GM12878 (cell line): ENCODE data around the gene TMOD2. TPM values are rescaled to one million over a fixed set of nuclear protein-coding genes. Genes with fewer than 3 reads are reported as not detected.

Experiments used
- ATAC-seq: fragments of 200-7000 bp; cut with Tn5 transposase; 3 replicates; pipeline ENCODE4 v1.9.1; 2020; ENCODE audit warnings: mild to moderate bottlenecking, moderate library complexity
- BruUV-seq: library from RNA; stranded (reverse); fragments of 400-500 nt; replicated peaks from 2 replicates; lab custom pipeline; 2021; lab: Mats Ljungman, UMichigan
- CTCF ChIA-PET: fragments of 300-600 bp; sonication (Branson Sonifier 250); formaldehyde crosslinking; extraction: SDS; loops from one replicate; lab custom pipeline; 2021; ENCODE audit warnings: inconsistent platforms; lab: Yijun Ruan, JAX
- POLR2A ChIA-PET: fragments of 350-600 bp; formaldehyde crosslinking; extraction: SDS; loops from one replicate; lab custom pipeline; 2021; ENCODE audit warnings: inconsistent platforms; lab: Charles Lee
- RAD21 ChIA-PET: fragments of 300-600 bp; sonication (Branson Sonifier 250); formaldehyde crosslinking; loops from one replicate; lab custom pipeline; 2023; ENCODE audit warnings: antibody characterized with exemption; ENCODE audit not compliant: unreplicated experiment; lab: Charles Lee
- SMC1A ChIA-PET: fragments of 300-600 bp; sonication (Branson Sonifier 250); formaldehyde crosslinking; loops from one replicate; lab custom pipeline; 2023; ENCODE audit not compliant: unreplicated experiment, uncharacterized antibody; lab: Charles Lee
- DNase-seq: peaks from one replicate; pipeline ENCODE4 v3.0.0-alpha.2; 2011; ENCODE audit warnings: low read depth, low spot score
- FAIRE-seq: peaks from 3 replicates; lab custom pipeline; 2011; peaks lifted over from hg19 to GRCh38; lab: Jason Lieb, UNC
- H2AFZ ChIP-seq: 2 replicates; pipeline ENCODE4 v1.6.0; 2011; ENCODE audit warnings: low read depth, low read length, control low read depth; ENCODE audit not compliant: control insufficient read depth
- H3K27ac ChIP-seq: 2 replicates; pipeline ENCODE4 v1.5.1; 2011; ENCODE audit warnings: control low read depth; ENCODE audit not compliant: control insufficient read depth, insufficient read depth
- H3K27me3 ChIP-seq, 2 experiments: replicated peaks in 1 of 2; 2 replicates each; pipeline versions ENCODE4 v1.6.0 to v1.6.1; 2011; ENCODE audit warnings: low read length in 1 of 2; ENCODE audit not compliant: control insufficient read depth in 2 of 2, insufficient read depth in 2 of 2
- H3K36me3 ChIP-seq, 2 experiments: 2 replicates each; pipeline ENCODE4 v1.5.1; 2011; ENCODE audit warnings: low read length in 1 of 2; ENCODE audit not compliant: control insufficient read depth in 2 of 2, insufficient read depth in 2 of 2
- H3K4me1 ChIP-seq: 2 replicates; pipeline ENCODE4 v1.6.1; 2011; ENCODE audit warnings: mild to moderate bottlenecking, low read length, moderate library complexity, mixed read lengths; ENCODE audit not compliant: control insufficient read depth, insufficient read depth
- H3K4me2 ChIP-seq: 2 replicates; pipeline ENCODE4 v1.6.0; 2011; ENCODE audit warnings: control low read depth; ENCODE audit not compliant: control insufficient read depth, insufficient read depth
- H3K4me3 ChIP-seq: fragments of 200-600 bp; sonication (generic); 2 replicates; pipeline ENCODE4 v1.5.1; 2016
- H3K79me2 ChIP-seq: 2 replicates; pipeline ENCODE4 v1.6.0; 2011; ENCODE audit warnings: low read length; ENCODE audit not compliant: control insufficient read depth, insufficient read depth
- H3K9ac ChIP-seq: 2 replicates; pipeline ENCODE4 v1.8.0; 2011; ENCODE audit warnings: low read length, control low read depth, mixed read lengths; ENCODE audit not compliant: control insufficient read depth, insufficient read depth
- H3K9me3 ChIP-seq: replicated peaks from 3 replicates; pipeline ENCODE4 v1.5.1; 2011; ENCODE audit warnings: mild to moderate bottlenecking, low read length; ENCODE audit not compliant: control insufficient read depth, insufficient read depth
- H4K20me1 ChIP-seq: 2 replicates; pipeline ENCODE4 v1.6.0; 2011; ENCODE audit not compliant: control insufficient read depth, insufficient read depth
- ESRRA ChIP-seq: IDR thresholded peaks from 2 replicates; pipeline ENCODE4 v1.6.1; 2012; ENCODE audit warnings: mild to moderate bottlenecking, low read length, improper control_type of control experiment
- HCFC1 ChIP-seq: fragments of 150-350 bp; IDR thresholded peaks from 2 replicates; pipeline ENCODE4 v1.6.1; 2014; ENCODE audit warnings: low read length
- IKZF1 ChIP-seq: fragments of 450-650 bp; conservative IDR thresholded peaks from 2 replicates; pipeline ENCODE4 v1.6.1; 2017; ENCODE audit warnings: antibody characterized with exemption, mild to moderate bottlenecking
- NR2C2 ChIP-seq: IDR thresholded peaks from 2 replicates; pipeline ENCODE4 v1.6.1; 2011; ENCODE audit warnings: borderline replicate concordance, low read depth; ENCODE audit not compliant: control insufficient read depth, insufficient read length
- PRDM15 ChIP-seq: fragments of 450-650 bp; formaldehyde crosslinking; IDR thresholded peaks from 2 replicates; pipeline ENCODE4 v1.4.0; 2020; ENCODE audit warnings: mild to moderate bottlenecking, moderate library complexity
- RUNX3 ChIP-seq: IDR thresholded peaks from 2 replicates; pipeline ENCODE4 v1.6.1; 2012; ENCODE audit warnings: low read length, inconsistent platforms
- SIX5 ChIP-seq: IDR thresholded peaks from 2 replicates; pipeline ENCODE4 v1.6.1; 2011; ENCODE audit warnings: mild to moderate bottlenecking, low read depth, low read length, moderate library complexity; ENCODE audit not compliant: severe bottlenecking
- SP1 ChIP-seq: IDR thresholded peaks from one replicate; pipeline ENCODE4 v1.6.1; 2011; ENCODE audit warnings: low read depth, low read length
- SREBF1 ChIP-seq: IDR thresholded peaks from 2 replicates; pipeline ENCODE4 v1.6.1; 2012; ENCODE audit warnings: mild to moderate bottlenecking, low read length
- SUZ12 ChIP-seq: fragments of 200-600 bp; sonication (generic); IDR thresholded peaks from one replicate; pipeline ENCODE4 v1.6.1; 2018; ENCODE audit warnings: antibody characterized with exemption, mild to moderate bottlenecking; ENCODE audit not compliant: unreplicated experiment
- ZNF592 ChIP-seq: fragments of 450-650 bp; IDR thresholded peaks from 2 replicates; pipeline ENCODE4 v1.6.1; 2017; ENCODE audit warnings: mild to moderate bottlenecking, moderate library complexity
- WGBS: methylation state at CpG from one replicate; pipeline ENCODE4 v1.1.6; 2016; ENCODE audit warnings: low lambda C conversion rate; ENCODE audit not compliant: insufficient replicate concordance, insufficient coverage; ENCODE audit errors: missing lambda C conversion rate; 5-methylcytosine and 5-hydroxymethylcytosine counted together
- in situ Hi-C: fragments of 300-500 bp; cut with MboI; formaldehyde crosslinking; loops from 9 replicates; pipeline ENCODE4 v1.14.3; 2018; ENCODE audit warnings: mixed read lengths
- intact Hi-C: fragments of 100-400 bp; cut with micrococcal nuclease; formaldehyde crosslinking; loops from one replicate; pipeline ENCODE4 v1.14.2; 2022; ENCODE audit not compliant: unreplicated experiment
- polyA plus RNA-seq, 11 experiments: library from polyadenylated mRNA; depleted of rRNA in 4 of 11; unstranded in 6 of 11; stranded (reverse) in 5 of 11; fragments of >200 nt; fragmentation: Nextera tagmentation in 4 of 11; fragmentation: Illumina TruSeq in 1 of 11; extraction: Ambion mirVana in 4 of 11; extraction: Trizol in 1 of 11; gene quantifications; 1 replicate in 1 of 11; 2 replicates in 10 of 11; pipeline versions ENCODE4 v1.2.1 to v1.2.3, GENCODE V29; 2011 to 2016; ENCODE audit warnings: inconsistent platforms in 2 of 11, missing spikeins in 2 of 11, low read depth in 1 of 11
- total RNA-seq, 4 experiments: library from RNA; depleted of rRNA in 3 of 4; stranded (reverse); fragments of >200 nt in 3 of 4; fragmentation: Illumina TruSeq in 1 of 4; extraction: Trizol in 1 of 4; gene quantifications; 2 replicates each; pipeline versions ENCODE4 v1.2.1 to v1.2.3, GENCODE V29; 2013 to 2021
- TF ChIP-seq, protein P1 (sequence below): fragments of 450-650 bp; IDR thresholded peaks from 2 replicates; pipeline ENCODE4 v1.6.1; 2016; ENCODE audit warnings: mild to moderate bottlenecking, moderate library complexity, borderline replicate concordance

TMOD2 gene
- total and polyA plus RNA-seq, 10 of the 15 experiments (the other 5 are each of a cell fraction or from before 2014, with no cell fraction given), result 0.61 to 15.2 (median 6.3) TPM

DNA sequence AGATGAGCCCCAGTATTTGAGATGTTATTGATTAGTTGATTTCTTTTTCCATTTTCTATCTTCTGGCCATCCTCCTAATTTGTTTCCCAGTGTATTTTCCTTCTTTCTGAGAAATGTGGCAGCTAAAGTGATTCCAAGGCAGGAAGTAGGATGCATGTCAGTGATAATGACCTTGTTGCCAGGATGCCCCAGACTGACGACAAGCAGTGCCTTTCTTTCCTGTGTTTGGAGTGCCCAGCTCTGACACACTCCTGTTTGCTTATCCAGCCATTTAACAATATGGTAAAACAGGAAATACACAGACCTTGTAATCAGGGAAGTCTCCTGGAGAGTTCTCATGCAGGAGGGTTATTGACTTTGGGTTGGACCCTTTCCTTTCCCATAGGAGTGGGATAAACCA, 20.4 kb downstream of the TMOD2 start:
- no peak overlapping the region for H3K4me2 ChIP-seq
- H3K9me3 ChIP-seq, result no peaks in the 10 kb centered on the region
- H3K27ac ChIP-seq, result no peak overlapping the region
- in situ Hi-C loops (loop anchor here (5.0 kb wide), 1 partner anchor 129 kb away; no protein-coding TSS in a partner anchor), intact Hi-C loops (no loop called here)
- ChIA-PET POLR2A (no interaction called here), SMC1A (interaction anchor here (1.2 to 1.6 kb wide), 2 partner anchors 38 to 122 kb away, joined by 3 to 9 read pairs; no protein-coding TSS in a partner anchor), CTCF (interaction anchor here (1.3 to 6.6 kb wide), 3 partner anchors 11 to 123 kb away, joined by 3 to 314 read pairs (median 6); no protein-coding TSS in a partner anchor), RAD21 (interaction anchor here (1.0 to 8.8 kb wide), 2 partner anchors 35 to 122 kb away, joined by 3 to 232 read pairs; no protein-coding TSS in a partner anchor)
- no peaks in the 10 kb centered on the region for H4K20me1 ChIP-seq
- no peak overlapping the region for H3K4me3 ChIP-seq
- no peaks in the 10 kb centered on the region for H3K79me2 ChIP-seq
- ATAC-seq (no peak), FAIRE-seq (no peak), DNase-seq (no peak)
- H3K9ac ChIP-seq, result no peak overlapping the region
- no peak overlapping the region for H2AFZ ChIP-seq
- no peaks in the 10 kb centered on the region for H3K27me3 ChIP-seq
- no TSS peak for BruUV-seq
- 47% methylated on average over 1 of the region's 1 CpG for WGBS
- no peaks in the 10 kb centered on the region for H3K36me3 ChIP-seq
- no peaks in the 10 kb centered on the region for H3K4me1 ChIP-seq
- TF ChIP-seq IKZF1 (no peak), PRDM15 (no peak), SIX5 (no peak), HCFC1 (no peak), RUNX3 (no peak), ZNF592 (no peak), NR2C2 (no peak), SREBF1 (no peak), SUZ12 (no peak), SP1 (no peak), ESRRA (no peak)
- TF ChIP-seq, protein P1, sequence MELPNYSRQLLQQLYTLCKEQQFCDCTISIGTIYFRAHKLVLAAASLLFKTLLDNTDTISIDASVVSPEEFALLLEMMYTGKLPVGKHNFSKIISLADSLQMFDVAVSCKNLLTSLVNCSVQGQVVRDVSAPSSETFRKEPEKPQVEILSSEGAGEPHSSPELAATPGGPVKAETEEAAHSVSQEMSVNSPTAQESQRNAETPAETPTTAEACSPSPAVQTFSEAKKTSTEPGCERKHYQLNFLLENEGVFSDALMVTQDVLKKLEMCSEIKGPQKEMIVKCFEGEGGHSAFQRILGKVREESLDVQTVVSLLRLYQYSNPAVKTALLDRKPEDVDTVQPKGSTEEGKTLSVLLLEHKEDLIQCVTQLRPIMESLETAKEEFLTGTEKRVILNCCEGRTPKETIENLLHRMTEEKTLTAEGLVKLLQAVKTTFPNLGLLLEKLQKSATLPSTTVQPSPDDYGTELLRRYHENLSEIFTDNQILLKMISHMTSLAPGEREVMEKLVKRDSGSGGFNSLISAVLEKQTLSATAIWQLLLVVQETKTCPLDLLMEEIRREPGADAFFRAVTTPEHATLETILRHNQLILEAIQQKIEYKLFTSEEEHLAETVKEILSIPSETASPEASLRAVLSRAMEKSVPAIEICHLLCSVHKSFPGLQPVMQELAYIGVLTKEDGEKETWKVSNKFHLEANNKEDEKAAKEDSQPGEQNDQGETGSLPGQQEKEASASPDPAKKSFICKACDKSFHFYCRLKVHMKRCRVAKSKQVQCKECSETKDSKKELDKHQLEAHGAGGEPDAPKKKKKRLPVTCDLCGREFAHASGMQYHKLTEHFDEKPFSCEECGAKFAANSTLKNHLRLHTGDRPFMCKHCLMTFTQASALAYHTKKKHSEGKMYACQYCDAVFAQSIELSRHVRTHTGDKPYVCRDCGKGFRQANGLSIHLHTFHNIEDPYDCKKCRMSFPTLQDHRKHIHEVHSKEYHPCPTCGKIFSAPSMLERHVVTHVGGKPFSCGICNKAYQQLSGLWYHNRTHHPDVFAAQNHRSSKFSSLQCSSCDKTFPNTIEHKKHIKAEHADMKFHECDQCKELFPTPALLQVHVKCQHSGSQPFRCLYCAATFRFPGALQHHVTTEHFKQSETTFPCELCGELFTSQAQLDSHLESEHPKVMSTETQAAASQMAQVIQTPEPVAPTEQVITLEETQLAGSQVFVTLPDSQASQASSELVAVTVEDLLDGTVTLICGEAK, result no peak
